ENCODE results near the gene PLXNB3.
"Not testable (repeated sequence)": the region's sequence is repeated elsewhere in the genome, so short reads cannot be mapped to it uniquely, and the experiment has no call there.

The PLXNB3 gene

GRCh38 chrX:153727123-153727931, 36.7 kb upstream of the PLXNB3 start:
- peak overlapping the region; percentile 38 for H3K4me3 ChIP-seq (ENCODE audit: low read depth, low read length)
- TF ChIP-seq, protein P1, sequence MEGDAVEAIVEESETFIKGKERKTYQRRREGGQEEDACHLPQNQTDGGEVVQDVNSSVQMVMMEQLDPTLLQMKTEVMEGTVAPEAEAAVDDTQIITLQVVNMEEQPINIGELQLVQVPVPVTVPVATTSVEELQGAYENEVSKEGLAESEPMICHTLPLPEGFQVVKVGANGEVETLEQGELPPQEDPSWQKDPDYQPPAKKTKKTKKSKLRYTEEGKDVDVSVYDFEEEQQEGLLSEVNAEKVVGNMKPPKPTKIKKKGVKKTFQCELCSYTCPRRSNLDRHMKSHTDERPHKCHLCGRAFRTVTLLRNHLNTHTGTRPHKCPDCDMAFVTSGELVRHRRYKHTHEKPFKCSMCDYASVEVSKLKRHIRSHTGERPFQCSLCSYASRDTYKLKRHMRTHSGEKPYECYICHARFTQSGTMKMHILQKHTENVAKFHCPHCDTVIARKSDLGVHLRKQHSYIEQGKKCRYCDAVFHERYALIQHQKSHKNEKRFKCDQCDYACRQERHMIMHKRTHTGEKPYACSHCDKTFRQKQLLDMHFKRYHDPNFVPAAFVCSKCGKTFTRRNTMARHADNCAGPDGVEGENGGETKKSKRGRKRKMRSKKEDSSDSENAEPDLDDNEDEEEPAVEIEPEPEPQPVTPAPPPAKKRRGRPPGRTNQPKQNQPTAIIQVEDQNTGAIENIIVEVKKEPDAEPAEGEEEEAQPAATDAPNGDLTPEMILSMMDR (IDR thresholded peaks at IDR 0.05; ENCODE audit: low read depth, low read length), result no peak

DNA sequence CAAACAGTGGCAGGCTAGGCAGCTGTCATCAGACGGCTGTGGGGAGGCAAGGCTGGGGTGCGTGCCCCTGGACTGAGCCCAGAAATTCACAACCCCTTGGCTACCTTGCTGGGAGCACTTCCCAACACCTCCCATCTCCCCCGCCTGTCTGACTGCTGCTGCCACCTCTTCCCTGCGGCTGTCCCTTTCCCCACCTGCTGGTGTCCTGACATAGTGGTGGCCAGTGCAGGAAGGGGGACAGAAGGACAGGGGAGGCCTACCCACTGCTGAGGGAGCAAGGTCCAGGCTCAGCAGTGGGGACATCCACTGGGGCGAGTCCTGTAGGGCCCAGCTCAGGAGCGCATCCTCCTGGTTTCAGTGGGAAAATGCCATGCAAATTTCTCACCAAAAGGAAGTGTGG, 36.0 kb upstream of the PLXNB3 start:
- no peak overlapping the region for H3K4me3 ChIP-seq (ENCODE audit: low read depth, low read length)
- TF ChIP-seq, protein P1 (IDR thresholded peaks at IDR 0.05; ENCODE audit: low read depth, low read length), result no peak

DNA sequence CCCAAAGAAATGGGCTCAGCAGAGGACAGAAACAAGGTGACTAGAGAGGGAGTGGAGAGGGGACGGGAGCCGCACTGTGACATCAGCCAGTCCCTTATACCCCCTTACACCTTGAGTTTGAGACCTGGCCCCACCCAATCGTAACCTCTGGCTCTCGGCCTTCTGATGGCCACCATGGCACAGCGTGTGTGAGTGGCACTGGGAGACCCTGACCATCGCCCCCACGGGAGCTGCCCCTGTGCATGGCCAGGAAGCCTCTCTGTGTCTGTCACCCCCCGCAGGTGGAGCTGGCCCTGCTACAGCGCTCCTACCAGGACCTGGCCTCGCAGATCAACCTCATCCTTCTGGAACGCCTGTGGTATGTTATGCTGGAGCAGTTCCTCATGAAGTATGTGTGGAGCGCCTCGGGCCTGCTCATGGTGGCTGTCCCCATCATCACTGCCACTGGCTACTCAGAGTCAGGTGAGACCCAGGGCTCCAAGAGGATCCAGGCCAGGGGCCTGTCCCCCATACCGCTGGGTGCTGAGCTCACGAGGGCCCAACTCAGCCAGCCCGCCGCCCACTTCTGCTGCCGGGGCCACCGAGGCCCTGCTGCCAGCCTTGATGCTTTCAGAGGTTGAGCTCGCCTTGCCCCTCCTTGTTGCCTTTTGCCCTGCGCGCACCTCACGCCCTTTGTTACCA, 35.0 kb upstream of the PLXNB3 start:
- TF ChIP-seq, protein P1 (IDR thresholded peaks at IDR 0.05; ENCODE audit: low read depth, low read length), result no peak
- H3K4me3 ChIP-seq (ENCODE audit: low read depth, low read length), result no peak overlapping the region

- not testable (repeated sequence) for H3K4me3 ChIP-seq (ENCODE audit: low read depth, low read length)
Observed at GRCh38 chrX:153730115-153730514, 33.9 kb upstream of the PLXNB3 start.

GRCh38 chrX:153731117-153731844, 32.8 kb upstream of the PLXNB3 start:
- TF ChIP-seq, protein P1 (IDR thresholded peaks at IDR 0.05; ENCODE audit: low read depth, low read length), result no peak
- H3K4me3 ChIP-seq (ENCODE audit: low read depth, low read length), result no peak overlapping the region

GRCh38 chrX:153731845-153732215, 32.2 kb upstream of the PLXNB3 start:
- no peak overlapping the region for H3K4me3 ChIP-seq (ENCODE audit: low read depth, low read length)
- TF ChIP-seq, protein P1 (IDR thresholded peaks at IDR 0.05; ENCODE audit: low read depth, low read length), result no peak

DNA sequence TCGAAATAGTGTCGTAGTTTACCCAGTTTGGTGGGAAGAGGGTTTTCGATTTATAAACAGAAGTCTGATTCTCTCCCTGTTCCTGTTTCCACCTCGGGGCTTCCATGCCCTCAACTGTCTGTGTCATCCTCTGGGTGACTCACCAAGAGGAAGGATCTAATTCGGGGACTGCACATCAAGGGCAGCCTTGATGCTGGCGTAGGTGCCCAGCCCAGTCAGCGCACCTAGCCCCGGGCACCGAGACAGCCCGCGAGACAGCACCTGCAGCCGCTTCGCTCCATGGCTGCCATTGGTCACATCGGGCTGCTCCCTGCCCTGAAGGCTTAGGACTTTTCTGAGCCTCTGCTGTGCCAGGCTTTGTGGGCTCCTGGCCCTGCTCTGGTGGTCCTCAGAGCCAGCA, 31.6 kb upstream of the PLXNB3 start:
- H3K4me3 ChIP-seq (ENCODE audit: low read depth, low read length), result no peak overlapping the region
- TF ChIP-seq, protein P1 (IDR thresholded peaks at IDR 0.05; ENCODE audit: low read depth, low read length), result no peak
